ENCODE results near the gene LMO1.

Gene LMO1

DNA sequence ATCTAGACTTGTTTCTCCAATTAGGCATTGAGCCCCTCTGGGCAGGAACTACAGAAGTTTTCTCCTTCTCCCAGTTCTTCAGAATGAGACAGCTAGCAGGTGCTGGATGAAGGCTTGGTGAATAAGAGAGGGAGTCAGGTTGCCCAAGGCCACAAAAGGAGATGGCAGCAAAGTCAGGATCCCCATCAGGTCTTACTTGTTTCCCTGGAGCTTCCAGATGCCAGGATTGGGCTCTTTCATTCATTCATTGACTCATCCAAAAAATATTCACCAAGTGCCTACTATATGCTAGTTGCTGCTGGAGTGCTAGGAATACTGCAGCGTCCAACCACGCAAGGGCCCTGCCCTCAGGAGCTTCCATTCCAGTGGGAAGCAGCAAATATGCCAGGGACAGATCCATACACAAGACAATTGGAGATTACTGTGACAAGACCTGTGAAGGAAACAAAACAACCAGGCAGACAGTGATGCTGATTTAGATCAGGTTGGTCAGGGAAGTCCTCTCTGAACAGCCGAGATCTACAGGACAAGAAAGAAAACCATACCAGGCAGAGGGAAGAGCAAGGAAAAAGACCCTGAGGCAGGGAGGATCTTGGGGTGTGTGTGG is 24.6 kb upstream of the LMO1 start:
- no peak for DNase-seq (ENCODE audit: low read depth)

GRCh38 chr11:8287703-8288102 is 24.0 kb upstream of the LMO1 start:
- DNase-seq (ENCODE audit: low read depth) = no peak

DNA sequence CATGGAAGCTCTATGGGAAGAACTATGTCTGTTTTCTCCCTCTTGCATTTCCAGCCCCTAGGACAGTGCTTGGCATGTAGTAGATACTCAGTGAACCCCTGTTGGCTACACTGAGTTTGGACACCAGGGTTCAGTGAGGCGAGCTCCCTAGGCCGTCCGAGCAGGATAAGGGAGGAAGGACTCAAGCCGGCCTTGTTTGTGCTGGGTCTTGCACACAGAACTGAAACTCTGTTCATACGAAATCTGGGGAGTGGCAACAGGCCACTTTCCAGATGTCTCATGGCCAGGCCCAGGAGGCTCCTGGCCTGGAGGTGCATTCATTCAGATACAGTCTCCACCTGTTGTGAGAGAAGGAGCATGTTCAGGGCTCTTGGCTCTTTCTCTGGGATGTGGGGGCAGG is 23.6 kb upstream of the LMO1 start:
- no peak for DNase-seq (ENCODE audit: low read depth)

GRCh38 chr11:8286886-8287285 is 23.2 kb upstream of the LMO1 start:
- no peak for DNase-seq (ENCODE audit: low read depth)

DNA sequence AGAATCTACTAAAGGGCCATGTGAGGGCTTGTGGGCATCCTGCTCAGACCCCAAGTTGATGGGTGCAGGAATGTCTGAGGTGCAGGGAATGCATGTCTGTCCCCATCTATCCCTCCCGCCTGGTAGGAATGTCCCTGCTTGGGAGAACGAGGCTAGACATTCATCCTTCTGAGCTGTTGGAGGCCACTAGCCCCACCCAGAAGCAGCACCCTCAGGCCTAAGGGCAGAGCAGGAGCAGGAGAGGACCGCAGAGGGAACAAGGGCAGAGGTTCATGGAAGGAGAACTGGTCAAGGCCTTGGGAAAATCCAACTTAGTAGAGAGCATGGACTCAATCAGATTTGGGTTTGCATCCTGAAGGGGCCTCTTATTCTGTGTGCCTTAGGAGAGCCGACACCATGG is 22.1 kb upstream of the LMO1 start:
- DNase-seq (ENCODE audit: low read depth) = no peak

GRCh38 chr11:8285228-8285627 is 21.6 kb upstream of the LMO1 start:
- DNase-seq (ENCODE audit: low read depth) = no peak

DNA sequence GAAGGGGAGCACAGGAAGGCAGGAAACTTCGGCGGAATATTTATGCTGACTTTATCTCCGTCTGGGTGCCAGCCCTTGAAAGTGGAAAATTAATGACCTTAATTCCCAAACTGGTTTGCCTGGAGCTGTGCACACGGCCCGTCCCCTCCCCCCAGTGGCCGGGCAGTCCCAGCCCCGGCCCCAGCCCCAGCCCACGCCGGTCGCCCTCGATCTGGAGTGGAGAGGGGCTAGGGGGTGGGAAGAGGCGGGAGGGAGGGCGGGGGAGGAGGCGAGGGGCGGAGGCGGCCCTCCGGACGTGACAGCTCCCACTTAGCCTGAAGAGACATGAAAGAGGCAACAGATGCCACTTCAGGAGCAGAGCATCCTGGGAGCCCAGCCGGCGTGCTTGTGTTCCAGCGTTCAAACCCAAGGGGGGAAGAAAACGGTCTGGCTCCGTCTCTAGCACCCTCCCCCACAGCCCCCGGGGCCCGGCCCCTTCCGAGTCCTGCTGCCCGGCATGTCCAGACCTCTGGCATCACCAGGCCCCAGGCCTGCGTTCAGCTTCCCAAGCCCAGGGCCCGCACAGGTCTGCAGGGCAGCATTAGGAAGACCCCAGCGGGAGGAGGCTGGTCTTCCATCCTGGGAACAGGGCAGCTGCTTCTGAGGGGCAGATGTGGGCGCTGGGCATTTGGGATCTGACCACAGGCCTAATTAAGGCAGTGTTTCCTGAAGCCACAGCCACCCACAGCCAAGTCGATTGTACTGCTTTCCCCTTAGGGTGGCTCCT is 20.0 kb upstream of the LMO1 start:
- no peak for DNase-seq (ENCODE audit: low read depth)

DNA sequence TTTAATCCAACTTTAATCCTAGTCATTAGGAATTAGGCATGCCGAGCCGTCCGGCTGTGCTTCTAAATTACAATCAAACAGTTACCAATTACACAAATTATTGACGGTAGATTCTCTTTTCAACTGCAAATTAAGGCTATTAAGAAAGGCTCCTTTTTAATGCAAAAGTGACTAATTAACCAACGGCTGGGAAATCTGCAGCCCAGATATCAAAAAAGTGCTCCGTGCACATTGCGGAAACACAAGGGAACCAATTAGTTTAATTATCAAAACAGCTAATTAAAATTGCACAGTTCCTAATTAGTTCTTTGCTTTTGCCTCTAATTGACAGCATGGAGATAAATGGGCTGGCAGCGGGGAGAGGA is 19.4 kb upstream of the LMO1 start:
- no peak for DNase-seq (ENCODE audit: low read depth)

DNA sequence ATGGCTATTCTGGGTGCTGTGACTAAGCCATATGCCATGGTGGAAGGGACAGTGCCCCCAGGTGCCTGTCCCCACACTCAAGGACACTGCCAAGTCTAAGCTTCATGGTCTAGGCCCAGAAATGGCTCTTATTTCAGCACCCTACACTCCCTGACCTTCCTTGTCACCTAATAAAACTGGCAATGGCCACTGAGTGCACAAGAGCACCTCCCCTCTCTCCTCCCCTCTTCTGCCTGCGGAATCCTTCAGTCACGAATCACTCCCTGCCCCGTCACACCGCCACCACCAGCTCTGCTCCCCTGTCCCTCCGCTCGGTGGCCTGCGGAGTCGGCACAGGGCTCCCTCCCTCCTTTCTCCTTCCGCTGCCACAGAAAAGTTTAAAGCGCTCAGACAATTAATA is 19.0 kb upstream of the LMO1 start:
- no peak for DNase-seq (ENCODE audit: low read depth)

- no peak for DNase-seq (ENCODE audit: low read depth)
These were observed 17.6 kb upstream of the LMO1 start for GRCh38 chr11:8281266-8281665.

- DNase-seq (ENCODE audit: low read depth) = no peak
These were observed 14.0 kb upstream of the LMO1 start for GRCh38 chr11:8277691-8278090.

DNA sequence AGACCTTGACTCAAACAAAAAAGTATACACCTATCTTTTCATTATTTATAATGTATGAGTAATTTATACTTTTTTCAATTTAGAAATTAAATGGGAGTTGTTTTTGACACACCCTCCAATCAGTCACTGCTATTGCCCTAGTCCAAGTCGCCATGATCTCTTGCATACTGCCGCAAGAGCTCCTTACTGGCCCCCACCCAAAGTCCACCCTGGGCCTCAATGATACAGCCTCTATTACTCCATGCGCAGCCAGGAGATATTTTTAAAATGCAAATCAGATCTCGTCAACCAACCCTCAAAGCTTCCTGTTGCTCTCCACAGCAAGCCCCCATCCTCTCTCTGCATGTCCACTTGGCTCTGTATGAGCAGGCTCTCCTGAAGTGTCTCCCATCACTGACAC is 12.8 kb upstream of the LMO1 start:
- no peak for DNase-seq (ENCODE audit: low read depth)

DNA sequence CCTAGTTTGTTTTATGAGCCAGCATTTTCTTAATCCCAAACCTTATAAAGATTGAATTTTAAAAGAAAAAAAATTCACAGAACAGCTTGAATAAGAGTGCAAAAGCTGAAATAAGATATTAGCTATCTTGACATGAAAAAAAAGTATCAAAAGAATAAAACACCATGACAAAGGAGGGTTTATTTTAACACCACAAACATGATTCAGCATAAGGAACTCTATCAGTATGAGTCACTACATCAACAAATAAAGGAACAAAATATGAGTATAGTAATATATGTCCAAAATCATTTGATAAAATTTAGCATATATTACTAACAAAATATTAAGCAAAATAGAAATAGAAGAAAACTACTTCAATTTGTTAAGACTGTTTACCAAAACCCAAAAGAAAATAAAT is 9.6 kb upstream of the LMO1 start:
- DNase-seq (ENCODE audit: low read depth) = no peak

DNA sequence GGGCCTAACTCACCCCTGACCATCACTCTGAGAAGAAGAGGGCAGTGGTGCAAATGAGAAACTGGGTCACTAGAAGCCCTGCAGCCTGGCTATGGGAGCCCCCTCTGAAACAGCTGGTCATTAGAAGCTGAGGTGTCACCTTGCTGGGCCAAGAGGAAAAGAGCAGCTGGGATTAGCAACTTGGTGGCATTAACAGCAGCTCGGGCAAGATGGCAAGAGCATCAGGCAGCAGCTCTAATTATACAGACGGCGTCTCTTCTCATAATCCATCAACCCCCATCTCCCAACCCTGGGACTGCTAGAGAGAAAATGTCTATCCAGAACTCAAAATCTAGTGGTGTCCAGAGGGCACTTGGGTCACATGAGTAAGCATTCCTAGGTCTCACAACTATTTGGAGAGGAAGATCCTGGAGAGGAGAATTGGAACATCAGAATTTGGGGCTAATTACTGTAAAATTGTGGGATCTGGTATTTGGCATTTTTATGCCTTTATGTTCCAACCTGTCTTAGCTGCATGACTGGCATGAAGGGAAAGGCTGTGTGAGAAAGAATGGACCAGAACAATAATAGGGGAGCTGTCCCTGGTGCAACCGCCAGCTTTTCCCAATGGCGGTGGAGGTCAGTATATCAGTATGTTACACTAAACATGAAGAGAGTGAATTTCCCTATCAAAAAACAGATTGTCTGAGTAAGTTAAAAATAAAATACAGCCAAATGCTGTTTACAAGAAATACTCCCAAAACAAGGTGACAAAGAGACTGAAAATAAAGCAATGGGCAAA is 7.6 kb upstream of the LMO1 start:
- DNase-seq (ENCODE audit: low read depth) = no peak

GRCh38 chr11:8269636-8270035 is 6.0 kb upstream of the LMO1 start:
- no peak for DNase-seq (ENCODE audit: low read depth)

GRCh38 chr11:8268530-8269400 is 5.1 kb upstream of the LMO1 start:
- no peak for DNase-seq (ENCODE audit: low read depth)

DNA sequence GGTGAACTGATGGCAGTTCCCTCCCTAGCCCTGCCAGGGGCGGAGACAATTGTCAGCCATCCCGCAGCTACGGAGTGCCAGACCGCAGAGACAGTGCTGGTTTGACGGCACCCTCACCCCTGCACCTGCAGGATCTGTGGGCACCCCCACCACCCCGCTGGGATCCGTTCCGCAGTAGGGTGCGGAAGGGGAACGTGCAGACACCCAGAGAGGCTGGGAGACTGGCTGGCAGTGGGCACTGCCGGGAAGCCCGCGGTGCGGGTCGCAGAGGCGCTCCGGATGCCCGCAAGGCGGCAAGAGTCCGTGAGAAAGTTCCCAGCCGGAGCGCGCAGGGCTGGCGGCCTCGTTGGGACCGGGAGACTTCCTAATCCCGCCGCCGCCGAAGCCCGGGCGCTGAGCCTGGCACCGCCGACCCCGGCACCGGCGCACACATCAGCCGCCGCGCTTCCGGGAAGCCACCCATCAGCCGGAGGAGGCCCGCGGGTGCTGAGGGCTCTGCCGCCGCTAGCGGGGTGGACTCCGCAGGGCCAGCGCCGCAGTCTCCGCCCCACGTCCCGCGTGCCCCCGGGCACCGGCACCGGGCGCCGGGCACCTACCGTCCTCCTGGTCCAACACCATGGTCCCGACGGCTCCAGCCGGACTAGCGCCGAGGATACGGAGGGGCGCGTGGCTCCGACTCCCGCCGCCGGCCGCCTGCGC is 4.3 kb upstream of the LMO1 start:
- DNase-seq (ENCODE audit: low read depth) = no peak

DNA sequence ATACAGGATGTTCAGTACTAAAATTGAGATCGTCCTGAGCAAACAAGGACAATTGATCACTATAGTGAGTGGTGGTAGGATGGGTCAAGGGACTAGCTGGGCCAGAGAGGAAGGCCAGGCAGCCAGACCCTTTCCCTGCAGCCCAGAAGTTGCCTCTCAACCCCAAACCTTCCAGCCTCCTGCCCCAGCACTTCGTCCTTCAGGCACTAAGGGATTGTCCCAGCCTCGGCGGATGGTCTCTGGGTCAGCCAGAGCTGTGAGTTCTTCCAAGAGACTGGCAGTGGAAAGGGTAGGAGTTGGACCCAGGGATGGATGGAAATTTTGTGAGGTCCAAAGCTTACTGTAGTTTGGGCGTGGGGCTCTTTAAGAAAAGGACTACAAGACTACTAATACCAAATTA is 3.6 kb upstream of the LMO1 start:
- no peak for DNase-seq (ENCODE audit: low read depth)

DNA sequence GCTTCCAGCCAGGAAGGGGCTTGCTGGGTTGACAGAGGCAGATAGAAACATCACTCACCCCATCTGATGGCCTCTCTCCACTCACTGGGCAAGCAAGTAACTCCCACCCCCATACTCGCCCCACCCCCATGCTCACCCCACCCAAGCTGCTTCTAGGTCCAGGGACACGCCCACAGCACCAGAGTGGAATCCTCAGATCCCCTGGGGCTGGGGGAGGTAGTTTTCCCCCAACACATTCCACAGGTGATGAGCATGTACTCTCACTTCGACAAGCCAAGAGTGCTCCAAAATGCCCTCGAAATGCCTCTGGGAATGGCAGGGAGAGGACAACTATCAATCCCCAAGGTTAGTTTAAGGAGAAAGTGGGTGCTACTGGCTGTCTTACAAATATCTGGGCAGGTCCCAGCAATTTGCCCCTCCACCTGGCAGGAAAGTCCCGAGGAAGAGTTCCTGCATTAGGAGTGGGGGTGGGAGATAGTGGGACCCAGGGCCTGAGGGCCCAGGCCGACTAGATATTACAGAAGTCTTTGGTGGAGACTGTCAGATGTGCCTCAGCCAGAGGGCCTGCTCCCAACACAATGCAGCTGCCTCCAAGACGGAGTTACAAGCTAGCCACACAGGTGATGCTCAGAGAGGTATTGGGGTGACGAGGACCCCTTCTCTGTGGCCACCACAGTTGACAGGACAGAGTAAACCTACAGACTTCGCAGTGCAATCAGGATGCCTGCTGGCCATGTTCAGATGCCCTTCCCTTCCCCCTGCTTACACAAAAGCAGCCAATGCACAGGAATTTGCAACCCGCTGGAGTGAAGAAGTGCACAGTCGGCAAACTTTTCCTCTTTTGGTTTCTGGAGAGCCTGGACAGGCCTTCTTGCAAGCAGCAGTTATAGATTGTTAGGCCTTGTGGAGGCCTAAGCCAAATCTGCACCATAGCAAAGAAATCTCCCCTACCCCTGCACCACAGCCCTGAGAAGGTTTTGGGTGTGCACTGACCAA is 2.9 kb upstream of the LMO1 start:
- no peak for DNase-seq (ENCODE audit: low read depth)

DNA sequence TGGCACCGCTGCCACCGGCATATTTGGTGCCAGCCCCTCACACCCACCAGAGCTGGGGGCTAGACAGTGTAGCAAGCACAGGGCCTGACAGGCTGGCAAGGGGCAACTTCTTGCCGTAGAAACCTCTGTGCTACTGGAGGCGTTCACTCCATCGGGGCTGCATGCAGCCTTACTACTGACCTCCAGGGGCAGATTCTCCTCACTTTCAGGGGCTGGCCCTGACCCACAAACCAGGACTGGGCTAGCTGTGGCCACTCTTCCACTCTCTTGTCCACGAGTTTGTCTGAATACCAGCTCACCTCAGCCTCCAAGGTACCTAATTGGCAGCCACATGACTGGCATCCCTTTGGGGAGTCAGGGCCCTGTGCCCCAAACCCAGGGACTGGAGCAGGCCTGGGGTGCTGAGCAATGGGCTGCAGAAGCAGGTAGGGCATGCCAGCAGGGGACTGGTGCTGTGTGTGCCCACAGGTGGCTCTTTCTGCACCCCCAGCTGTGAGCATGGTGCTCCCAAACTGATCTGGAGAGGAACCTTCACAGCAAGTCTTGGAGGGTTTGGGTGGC is 2.1 kb upstream of the LMO1 start:
- no peak for DNase-seq (ENCODE audit: low read depth)
